Osteoblast (primary cell): ENCODE results near the gene TFAP2A. TPM values are rescaled to one million over a fixed set of nuclear protein-coding genes. Genes with fewer than 3 reads are reported as not detected.

Source experiments
- DNase-seq: peaks from one replicate; pipeline ENCODE4 v3.0.0; 2011; ENCODE audit warnings: low spot score, mixed read lengths; ENCODE audit not compliant: insufficient read length; ENCODE audit errors: missing footprints
- H2AFZ ChIP-seq: 2 replicates; pipeline ENCODE4 v1.6.0; 2011; ENCODE audit warnings: mild to moderate bottlenecking, low read length
- H3K27ac ChIP-seq: 2 replicates; pipeline ENCODE4 v1.5.1; 2011; ENCODE audit warnings: mild to moderate bottlenecking, low read depth, low read length, moderate library complexity
- H3K27me3 ChIP-seq: 2 replicates; pipeline ENCODE4 v1.6.0; 2012; ENCODE audit warnings: mild to moderate bottlenecking, control low read depth, inconsistent platforms, low read length, moderate library complexity; ENCODE audit not compliant: insufficient read depth
- H3K36me3 ChIP-seq: 2 replicates; pipeline ENCODE4 v1.5.1; 2011; ENCODE audit warnings: mild to moderate bottlenecking, low read length, control low read depth, moderate library complexity; ENCODE audit not compliant: insufficient read depth
- H3K4me1 ChIP-seq: 2 replicates; pipeline ENCODE4 v1.5.1; 2011; ENCODE audit warnings: mild to moderate bottlenecking, low read length, control low read depth, moderate library complexity; ENCODE audit not compliant: insufficient read depth
- H3K4me2 ChIP-seq: 2 replicates; pipeline ENCODE4 v1.6.0; 2011; ENCODE audit warnings: mild to moderate bottlenecking, low read length; ENCODE audit not compliant: insufficient read depth
- H3K4me3 ChIP-seq: fragments of 200-600 bp; sonication (generic); 3 replicates; pipeline ENCODE4 v1.5.1; 2012; ENCODE audit warnings: mild to moderate bottlenecking, low read length, inconsistent platforms; ENCODE audit not compliant: insufficient read depth
- H3K79me2 ChIP-seq: 2 replicates; pipeline ENCODE4 v1.6.0; 2012; ENCODE audit warnings: mild to moderate bottlenecking, low read length, control low read depth, inconsistent platforms; ENCODE audit not compliant: insufficient read depth
- H3K9me3 ChIP-seq: 2 replicates; pipeline ENCODE4 v1.5.1; 2011; ENCODE audit warnings: low read depth, low read length, control low read depth
- H4K20me1 ChIP-seq: 2 replicates; pipeline ENCODE4 v1.6.0; 2012; ENCODE audit warnings: mild to moderate bottlenecking, low read length, control low read depth; ENCODE audit not compliant: insufficient read depth
- CTCF ChIP-seq: IDR thresholded peaks from 2 replicates; pipeline ENCODE4 v1.5.1; 2011; ENCODE audit warnings: mild to moderate bottlenecking, low read depth, low read length, moderate library complexity; ENCODE audit errors: extremely low read depth
- total RNA-seq: library from RNA; depleted of rRNA; stranded (reverse); fragments of >200 nt; gene quantifications from 2 replicates; pipeline ENCODE4 v1.2.3, GENCODE V29; 2012

Gene TFAP2A
- total RNA-seq, 1 donor: 0.36 TPM

GRCh38 chr6:10398446-10399218, 16.2 kb downstream of the TFAP2A start:
- H3K36me3 ChIP-seq: no peaks in the 10 kb centered on the region
- no peaks in the 10 kb centered on the region for H3K9me3 ChIP-seq
- no peak for DNase-seq
- no peak overlapping the region for H3K27ac ChIP-seq
- H2AFZ ChIP-seq: no peak overlapping the region
- H3K4me1 ChIP-seq: peaks cover 5% of the 10 kb centered on the region
- no peaks in the 10 kb centered on the region for H4K20me1 ChIP-seq
- H3K79me2 ChIP-seq: no peaks in the 10 kb centered on the region
- H3K4me2 ChIP-seq: no peak overlapping the region
- H3K4me3 ChIP-seq: no peak overlapping the region
- H3K27me3 ChIP-seq: peaks cover 47% of the 10 kb centered on the region
- no peak for TF ChIP-seq CTCF

DNA sequence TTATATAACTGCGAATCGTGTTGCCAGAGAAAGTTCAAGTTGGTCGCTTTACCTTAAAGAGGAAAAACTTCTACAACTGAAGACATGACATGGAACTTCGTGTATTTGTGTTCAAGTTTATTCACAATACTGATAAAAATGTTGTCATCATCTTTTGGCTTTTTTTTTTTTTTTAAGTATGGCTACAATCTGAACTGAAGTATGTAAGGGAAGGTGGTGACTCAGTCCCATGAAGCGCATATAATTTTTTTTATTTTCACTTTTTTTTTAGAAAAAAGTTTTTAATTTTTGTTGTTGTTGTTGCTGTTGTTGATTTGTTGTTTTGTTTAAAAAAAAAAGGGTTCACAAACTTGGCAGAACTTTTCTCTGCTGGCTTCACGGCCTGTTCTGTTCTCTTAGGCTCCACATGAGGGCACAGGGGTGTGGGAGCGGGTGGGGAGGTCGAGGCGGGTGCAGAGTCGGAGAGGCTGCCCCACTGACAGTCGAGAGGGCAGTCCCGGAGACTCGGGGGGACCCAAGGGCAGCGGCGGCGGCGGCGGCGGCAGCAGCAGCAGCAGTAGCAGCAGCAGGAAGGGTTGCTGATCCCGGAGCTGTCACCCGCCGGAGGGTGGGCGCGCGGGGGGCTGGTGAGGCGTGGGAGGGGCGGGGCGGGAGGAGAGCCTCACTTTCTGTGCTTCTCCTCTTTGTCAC, 17.0 kb downstream of the TFAP2A start:
- no peaks in the 10 kb centered on the region for H3K79me2 ChIP-seq
- no peak overlapping the region for H3K27ac ChIP-seq
- H2AFZ ChIP-seq: no peak overlapping the region
- H4K20me1 ChIP-seq: no peaks in the 10 kb centered on the region
- no peaks in the 10 kb centered on the region for H3K4me1 ChIP-seq
- no peak for DNase-seq
- no peak overlapping the region for H3K4me3 ChIP-seq
- no peak for TF ChIP-seq CTCF
- no peak overlapping the region for H3K4me2 ChIP-seq
- no peaks in the 10 kb centered on the region for H3K9me3 ChIP-seq
- peaks cover 54% of the 10 kb centered on the region for H3K27me3 ChIP-seq
- H3K36me3 ChIP-seq: no peaks in the 10 kb centered on the region

GRCh38 chr6:10396785-10397184, 18.1 kb downstream of the TFAP2A start:
- no peak overlapping the region for H3K4me3 ChIP-seq
- no peak overlapping the region for H3K4me2 ChIP-seq
- no peak for DNase-seq
- no peaks in the 10 kb centered on the region for H4K20me1 ChIP-seq
- no peak overlapping the region for H3K27ac ChIP-seq
- H2AFZ ChIP-seq: no peak overlapping the region
- no peaks in the 10 kb centered on the region for H3K4me1 ChIP-seq
- no peaks in the 10 kb centered on the region for H3K9me3 ChIP-seq
- H3K36me3 ChIP-seq: no peaks in the 10 kb centered on the region
- TF ChIP-seq CTCF: no peak
- no peaks in the 10 kb centered on the region for H3K79me2 ChIP-seq
- H3K27me3 ChIP-seq: peaks cover 54% of the 10 kb centered on the region
